HG03460 (cell line): Measurements from ENCODE around the gene FAT3.

Source experiments
- ATAC-seq: cut with Tn5 transposase; IDR thresholded peaks from one replicate; pipeline ENCODE4 v1.9.1; 2021; ENCODE audit not compliant: unreplicated experiment

The FAT3 gene

GRCh38 chr11:92227230-92227814 is 2.7 kb downstream of the FAT3 start:
- ATAC-seq, result no peak

GRCh38 chr11:92227959-92228935 is 3.6 kb downstream of the FAT3 start:
- no peak for ATAC-seq

GRCh38 chr11:92236856-92237255 is 12.2 kb downstream of the FAT3 start:
- no peak for ATAC-seq

- no peak for ATAC-seq
Observed at GRCh38 chr11:92240916-92241315, 16.3 kb downstream of the FAT3 start.

- ATAC-seq, result no peak
Observed at GRCh38 chr11:92245700-92246271, 21.2 kb downstream of the FAT3 start.

- ATAC-seq, result no peak
Observed at GRCh38 chr11:92246630-92247029, 22.0 kb downstream of the FAT3 start.

GRCh38 chr11:92249156-92249753 is 24.6 kb downstream of the FAT3 start:
- no peak for ATAC-seq

- ATAC-seq, result no peak
Observed at GRCh38 chr11:92251980-92252379, 27.4 kb downstream of the FAT3 start.

GRCh38 chr11:92253421-92253820 is 28.8 kb downstream of the FAT3 start:
- no peak for ATAC-seq

- ATAC-seq, result no peak
Observed at GRCh38 chr11:92253945-92254344, 29.3 kb downstream of the FAT3 start.

GRCh38 chr11:92257536-92257935 is 32.9 kb downstream of the FAT3 start:
- ATAC-seq, result no peak

GRCh38 chr11:92259861-92260260 is 35.2 kb downstream of the FAT3 start:
- no peak for ATAC-seq

- no peak for ATAC-seq
Observed at GRCh38 chr11:92264350-92264749, 39.7 kb downstream of the FAT3 start.

GRCh38 chr11:92266806-92267205 is 42.2 kb downstream of the FAT3 start:
- no peak for ATAC-seq

GRCh38 chr11:92267278-92267677 is 42.7 kb downstream of the FAT3 start:
- no peak for ATAC-seq

GRCh38 chr11:92267968-92268367 is 43.4 kb downstream of the FAT3 start:
- ATAC-seq, result no peak

- no peak for ATAC-seq
Observed at GRCh38 chr11:92268546-92268945, 43.9 kb downstream of the FAT3 start.

GRCh38 chr11:92269021-92269420 is 44.4 kb downstream of the FAT3 start:
- ATAC-seq, result no peak

GRCh38 chr11:92269841-92270240 is 45.2 kb downstream of the FAT3 start:
- ATAC-seq, result no peak

- ATAC-seq, result no peak
Observed at GRCh38 chr11:92272651-92273050, 48.0 kb downstream of the FAT3 start.
